ENCODE results near the gene CHKA.

The CHKA gene

DNA sequence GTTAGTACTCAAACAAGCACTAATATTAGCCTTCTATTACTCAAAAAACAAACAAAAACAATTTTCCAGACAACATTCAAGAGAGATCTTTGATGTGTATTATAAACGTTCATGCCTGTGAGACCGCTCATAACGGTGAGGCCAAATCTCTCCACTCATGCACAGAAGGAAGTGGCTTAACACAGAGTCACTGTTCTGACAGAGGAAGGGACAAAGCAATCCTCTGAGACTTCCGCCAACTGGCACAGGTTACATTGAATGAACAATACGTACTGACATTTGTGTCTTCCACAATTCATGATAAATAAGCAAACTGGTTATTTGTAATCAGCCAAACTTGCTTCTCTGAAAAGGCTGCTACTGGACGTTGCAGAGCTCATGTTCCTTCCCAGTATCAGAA, 30.5 kb downstream of the CHKA start:
- no peaks in the 10 kb centered on the region for H3K4me1 ChIP-seq (ENCODE audit: control insufficient read depth, insufficient read depth, low read length)
- peaks cover 11% of the 10 kb centered on the region for H3K36me3 ChIP-seq (ENCODE audit: control insufficient read depth, insufficient read depth, low read length)
- no peaks in the 10 kb centered on the region for H3K27me3 ChIP-seq (ENCODE audit: control insufficient read depth, insufficient read depth, low read length)
- H3K9ac ChIP-seq (ENCODE audit: low read length), result no peak overlapping the region
- H3K27ac ChIP-seq (ENCODE audit: low read depth, low read length), result no peak overlapping the region
- H3K4me3 ChIP-seq (ENCODE audit: low read depth, low read length), result no peak overlapping the region
- no peaks in the 10 kb centered on the region for H3K9me3 ChIP-seq (ENCODE audit: control insufficient read depth, insufficient read depth, low read depth, low read length)

DNA sequence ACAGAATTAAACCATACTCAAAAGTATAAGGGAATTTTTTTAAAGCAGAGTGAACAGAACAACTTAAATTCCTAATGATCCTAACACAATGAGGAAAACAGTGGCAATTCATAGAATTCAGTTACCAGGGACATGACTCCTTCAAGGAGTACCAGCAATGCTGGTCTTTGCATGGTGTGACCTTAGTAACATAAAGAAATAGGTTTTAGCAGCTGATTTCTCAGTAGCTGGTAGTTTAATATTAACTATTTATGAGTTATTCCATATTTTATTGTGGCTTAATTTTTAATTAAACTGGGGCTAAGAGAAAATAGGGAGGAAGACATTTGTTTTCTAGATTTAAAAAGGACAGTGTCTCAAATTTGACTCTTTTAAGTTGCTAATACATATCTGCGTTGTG, 30.9 kb downstream of the CHKA start:
- H3K4me1 ChIP-seq (ENCODE audit: control insufficient read depth, insufficient read depth, low read length), result no peaks in the 10 kb centered on the region
- H3K27ac ChIP-seq (ENCODE audit: low read depth, low read length), result no peak overlapping the region
- no peaks in the 10 kb centered on the region for H3K27me3 ChIP-seq (ENCODE audit: control insufficient read depth, insufficient read depth, low read length)
- peaks cover 11% of the 10 kb centered on the region for H3K36me3 ChIP-seq (ENCODE audit: control insufficient read depth, insufficient read depth, low read length)
- no peaks in the 10 kb centered on the region for H3K9me3 ChIP-seq (ENCODE audit: control insufficient read depth, insufficient read depth, low read depth, low read length)
- no peak overlapping the region for H3K4me3 ChIP-seq (ENCODE audit: low read depth, low read length)
- no peak overlapping the region for H3K9ac ChIP-seq (ENCODE audit: low read length)

- no peak overlapping the region for H3K27ac ChIP-seq (ENCODE audit: low read depth, low read length)
- H3K27me3 ChIP-seq (ENCODE audit: control insufficient read depth, insufficient read depth, low read length), result no peaks in the 10 kb centered on the region
- no peak overlapping the region for H3K9ac ChIP-seq (ENCODE audit: low read length)
- no peaks in the 10 kb centered on the region for H3K4me1 ChIP-seq (ENCODE audit: control insufficient read depth, insufficient read depth, low read length)
- peaks cover 10% of the 10 kb centered on the region for H3K36me3 ChIP-seq (ENCODE audit: control insufficient read depth, insufficient read depth, low read length)
- H3K4me3 ChIP-seq (ENCODE audit: low read depth, low read length), result no peak overlapping the region
- no peaks in the 10 kb centered on the region for H3K9me3 ChIP-seq (ENCODE audit: control insufficient read depth, insufficient read depth, low read depth, low read length)
Observed at GRCh38 chr11:68089679-68090078, 31.5 kb downstream of the CHKA start.

DNA sequence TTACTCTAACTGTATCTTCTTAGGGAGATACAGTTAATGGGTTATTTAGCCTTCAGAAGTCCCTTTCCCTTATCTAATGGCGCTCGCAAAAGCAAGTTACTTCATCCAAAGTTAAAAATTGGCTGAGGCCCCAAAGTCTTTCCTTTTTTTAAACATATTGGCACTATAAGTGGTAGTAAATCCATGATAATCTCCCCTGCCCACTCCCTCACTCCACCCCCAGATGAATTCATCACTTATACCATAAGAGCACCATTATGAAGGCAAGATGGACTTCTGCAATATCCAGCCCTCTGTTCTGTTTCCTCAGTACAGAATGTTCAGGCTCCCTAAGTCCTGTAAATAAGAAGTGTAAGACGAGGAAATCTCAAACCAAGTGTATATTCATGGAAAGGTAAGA, 37.7 kb downstream of the CHKA start:
- Histone ChIP-seq H3K27ac (ENCODE audit: low read depth, low read length) (no peak overlapping the region), H3K4me1 (ENCODE audit: control insufficient read depth, insufficient read depth, low read length) (no peaks in the 10 kb centered on the region), H3K27me3 (ENCODE audit: control insufficient read depth, insufficient read depth, low read length) (no peaks in the 10 kb centered on the region), H3K36me3 (ENCODE audit: control insufficient read depth, insufficient read depth, low read length) (peaks cover 34% of the 10 kb centered on the region), H3K9me3 (ENCODE audit: control insufficient read depth, insufficient read depth, low read depth, low read length) (no peaks in the 10 kb centered on the region), H3K9ac (ENCODE audit: low read length) (no peak overlapping the region), H3K4me3 (ENCODE audit: low read depth, low read length) (no peak overlapping the region)

DNA sequence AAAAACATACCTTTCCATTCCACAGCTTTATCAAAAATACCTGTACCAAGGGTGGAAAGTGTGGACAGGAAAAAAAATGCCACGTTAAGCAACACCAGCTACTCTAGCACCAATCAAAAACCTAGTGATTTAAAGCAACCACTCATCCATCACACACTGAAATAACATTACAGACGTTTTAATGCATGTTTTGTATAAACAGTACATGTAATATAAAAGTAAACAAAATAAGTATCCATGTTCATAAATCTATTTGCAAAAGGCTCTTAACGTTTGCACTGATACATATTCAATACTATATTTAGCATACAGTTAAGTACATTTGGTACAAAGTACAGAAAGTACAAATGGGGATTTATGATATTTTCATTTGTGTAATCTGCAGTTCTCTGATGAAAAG, 38.7 kb downstream of the CHKA start:
- H3K9me3 ChIP-seq (ENCODE audit: control insufficient read depth, insufficient read depth, low read depth, low read length), result no peaks in the 10 kb centered on the region
- H3K4me3 ChIP-seq (ENCODE audit: low read depth, low read length), result no peak overlapping the region
- no peak overlapping the region for H3K9ac ChIP-seq (ENCODE audit: low read length)
- no peak overlapping the region for H3K27ac ChIP-seq (ENCODE audit: low read depth, low read length)
- H3K4me1 ChIP-seq (ENCODE audit: control insufficient read depth, insufficient read depth, low read length), result no peaks in the 10 kb centered on the region
- peaks cover 44% of the 10 kb centered on the region for H3K36me3 ChIP-seq (ENCODE audit: control insufficient read depth, insufficient read depth, low read length)
- no peaks in the 10 kb centered on the region for H3K27me3 ChIP-seq (ENCODE audit: control insufficient read depth, insufficient read depth, low read length)

DNA sequence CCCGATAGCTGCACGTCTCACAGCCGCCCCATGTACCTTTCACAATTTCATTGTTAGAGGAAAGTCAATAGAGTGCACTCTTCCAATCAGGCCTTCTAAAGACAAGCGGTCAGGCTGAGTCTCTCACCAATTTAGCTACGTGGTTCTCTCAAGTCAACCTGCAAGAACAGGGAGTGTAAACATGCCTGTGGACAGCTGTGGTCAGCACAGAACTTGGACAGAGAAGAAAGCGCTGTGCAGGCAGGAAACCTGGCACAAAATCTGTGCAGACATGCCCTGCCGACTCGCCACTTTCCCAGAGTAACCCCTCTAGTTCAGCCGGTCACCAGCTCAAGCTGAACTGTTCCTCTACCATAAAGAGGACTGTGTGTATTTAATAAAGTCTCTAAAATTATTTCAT, 39.5 kb downstream of the CHKA start:
- H3K27me3 ChIP-seq (ENCODE audit: control insufficient read depth, insufficient read depth, low read length), result no peaks in the 10 kb centered on the region
- no peaks in the 10 kb centered on the region for H3K4me1 ChIP-seq (ENCODE audit: control insufficient read depth, insufficient read depth, low read length)
- no peak overlapping the region for H3K9ac ChIP-seq (ENCODE audit: low read length)
- H3K4me3 ChIP-seq (ENCODE audit: low read depth, low read length), result no peak overlapping the region
- H3K9me3 ChIP-seq (ENCODE audit: control insufficient read depth, insufficient read depth, low read depth, low read length), result no peaks in the 10 kb centered on the region
- no peak overlapping the region for H3K27ac ChIP-seq (ENCODE audit: low read depth, low read length)
- H3K36me3 ChIP-seq (ENCODE audit: control insufficient read depth, insufficient read depth, low read length), result peaks cover 50% of the 10 kb centered on the region

- peaks cover 54% of the 10 kb centered on the region for H3K36me3 ChIP-seq (ENCODE audit: control insufficient read depth, insufficient read depth, low read length)
- H3K27me3 ChIP-seq (ENCODE audit: control insufficient read depth, insufficient read depth, low read length), result no peaks in the 10 kb centered on the region
Observed at GRCh38 chr11:68080860-68081259, 40.3 kb downstream of the CHKA start.

GRCh38 chr11:68077617-68078582, 43.3 kb downstream of the CHKA start:
- peaks cover 74% of the 10 kb centered on the region for H3K36me3 ChIP-seq (ENCODE audit: control insufficient read depth, insufficient read depth, low read length)

More at GRCh38 chr11:68080860-68081259, 40.3 kb downstream of the CHKA start:
- no peaks in the 10 kb centered on the region for H3K4me1 ChIP-seq (ENCODE audit: control insufficient read depth, insufficient read depth, low read length)
- no peak overlapping the region for H3K9ac ChIP-seq (ENCODE audit: low read length)
- H3K27ac ChIP-seq (ENCODE audit: low read depth, low read length), result no peak overlapping the region
- H3K9me3 ChIP-seq (ENCODE audit: control insufficient read depth, insufficient read depth, low read depth, low read length), result no peaks in the 10 kb centered on the region
- H3K4me3 ChIP-seq (ENCODE audit: low read depth, low read length), result no peak overlapping the region

GRCh38 chr11:68076371-68077042, 44.7 kb downstream of the CHKA start:
- Histone ChIP-seq H3K27me3 (ENCODE audit: control insufficient read depth, insufficient read depth, low read length) (no peaks in the 10 kb centered on the region), H3K4me3 (ENCODE audit: low read depth, low read length) (no peak overlapping the region), H3K36me3 (ENCODE audit: control insufficient read depth, insufficient read depth, low read length) (peaks cover 82% of the 10 kb centered on the region), H3K9ac (ENCODE audit: low read length) (no peak overlapping the region), H3K9me3 (ENCODE audit: control insufficient read depth, insufficient read depth, low read depth, low read length) (no peaks in the 10 kb centered on the region), H3K4me1 (ENCODE audit: control insufficient read depth, insufficient read depth, low read length) (no peaks in the 10 kb centered on the region), H3K27ac (ENCODE audit: low read depth, low read length) (0 out of 2 replicates have a peak overlapping the region, but pooled peaks have one; percentile 16)

More at GRCh38 chr11:68077617-68078582, 43.3 kb downstream of the CHKA start:
- Histone ChIP-seq H3K9me3 (ENCODE audit: control insufficient read depth, insufficient read depth, low read depth, low read length) (no peaks in the 10 kb centered on the region), H3K27ac (ENCODE audit: low read depth, low read length) (no peak overlapping the region), H3K9ac (ENCODE audit: low read length) (no peak overlapping the region), H3K4me3 (ENCODE audit: low read depth, low read length) (no peak overlapping the region), H3K27me3 (ENCODE audit: control insufficient read depth, insufficient read depth, low read length) (no peaks in the 10 kb centered on the region), H3K4me1 (ENCODE audit: control insufficient read depth, insufficient read depth, low read length) (no peaks in the 10 kb centered on the region)

GRCh38 chr11:68074584-68075352, 46.4 kb downstream of the CHKA start:
- no peaks in the 10 kb centered on the region for H3K27me3 ChIP-seq (ENCODE audit: control insufficient read depth, insufficient read depth, low read length)
- no peaks in the 10 kb centered on the region for H3K4me1 ChIP-seq (ENCODE audit: control insufficient read depth, insufficient read depth, low read length)
- no peak overlapping the region for H3K27ac ChIP-seq (ENCODE audit: low read depth, low read length)
- H3K9me3 ChIP-seq (ENCODE audit: control insufficient read depth, insufficient read depth, low read depth, low read length), result no peaks in the 10 kb centered on the region
- H3K36me3 ChIP-seq (ENCODE audit: control insufficient read depth, insufficient read depth, low read length), result peaks cover 83% of the 10 kb centered on the region
- H3K4me3 ChIP-seq (ENCODE audit: low read depth, low read length), result no peak overlapping the region
- H3K9ac ChIP-seq (ENCODE audit: low read length), result no peak overlapping the region

All from HUES6 (cell line).